Thyroid gland (tissue), 4 donors: ENCODE measurements around the gene GJC2.

Experiments
- CTCF ChIP-seq, 6 experiments: fragments of 200-600 bp in 3 of 6; fragments of 450-650 bp in 3 of 6; sonication (generic) in 3 of 6; IDR thresholded peaks; one replicate each; pipeline ENCODE4 v1.5.1; 2016 to 2019; ENCODE audit warnings: antibody characterized with exemption in 6 of 6, mild to moderate bottlenecking in 2 of 6, inconsistent platforms in 1 of 6, moderate library complexity in 1 of 6
- POLR2A ChIP-seq, 2 donors: fragments of 450-650 bp; IDR thresholded peaks; one replicate each; pipeline ENCODE4 v1.6.1; 2017; ENCODE audit warnings: antibody characterized with exemption in 2 of 2, mild to moderate bottlenecking in 2 of 2, moderate library complexity in 1 of 2

DNA sequence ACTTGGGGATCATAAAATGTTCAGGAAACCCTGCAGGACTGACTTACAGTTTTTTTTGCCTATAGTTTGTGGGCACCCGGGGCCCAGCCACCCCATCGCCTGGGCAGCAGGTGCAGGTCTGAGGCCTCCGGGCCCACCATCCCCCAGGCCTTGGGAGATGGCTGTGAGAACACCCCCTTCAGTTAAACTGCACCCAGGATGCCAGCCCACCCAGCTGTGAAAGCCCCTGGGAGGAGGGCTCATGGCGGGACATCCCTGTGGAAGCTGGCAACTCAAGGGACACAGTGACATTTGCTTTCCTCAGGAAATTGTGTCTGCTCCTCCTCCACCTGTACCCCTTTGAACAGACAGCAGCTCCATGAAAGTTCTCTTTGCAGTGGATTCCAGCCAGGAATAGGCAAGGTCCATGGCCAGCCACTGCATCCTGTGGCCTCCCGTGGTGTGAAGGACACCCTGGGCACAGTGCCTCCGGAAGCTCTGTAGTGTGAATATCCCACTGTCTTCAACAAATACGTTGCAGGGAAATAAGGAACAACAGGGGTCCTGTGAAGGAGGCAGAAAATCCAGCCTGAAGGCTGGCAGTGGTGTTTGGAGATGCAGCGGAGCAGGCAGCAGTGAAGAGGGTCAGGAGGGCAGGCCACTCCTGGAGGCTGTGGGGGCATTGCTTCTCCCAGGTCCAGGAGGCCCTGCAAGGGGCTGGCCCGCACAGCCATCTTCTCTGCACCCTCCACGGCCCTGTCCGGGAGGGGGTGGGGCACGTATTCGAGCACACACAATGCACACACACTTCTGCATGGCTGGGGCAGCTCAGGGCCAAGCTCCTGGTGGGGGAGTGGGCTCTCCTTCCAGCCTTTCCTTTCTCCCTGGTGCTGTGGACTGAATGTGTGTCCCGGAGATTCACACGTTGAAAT is 56.1 kb downstream of the GJC2 start:
- no peak for TF ChIP-seq CTCF (IDR thresholded peaks at IDR 0.05)
- TF ChIP-seq POLR2A (IDR thresholded peaks at IDR 0.05) = no peak
